Measurements from ENCODE around the gene MUC12.

DNA sequence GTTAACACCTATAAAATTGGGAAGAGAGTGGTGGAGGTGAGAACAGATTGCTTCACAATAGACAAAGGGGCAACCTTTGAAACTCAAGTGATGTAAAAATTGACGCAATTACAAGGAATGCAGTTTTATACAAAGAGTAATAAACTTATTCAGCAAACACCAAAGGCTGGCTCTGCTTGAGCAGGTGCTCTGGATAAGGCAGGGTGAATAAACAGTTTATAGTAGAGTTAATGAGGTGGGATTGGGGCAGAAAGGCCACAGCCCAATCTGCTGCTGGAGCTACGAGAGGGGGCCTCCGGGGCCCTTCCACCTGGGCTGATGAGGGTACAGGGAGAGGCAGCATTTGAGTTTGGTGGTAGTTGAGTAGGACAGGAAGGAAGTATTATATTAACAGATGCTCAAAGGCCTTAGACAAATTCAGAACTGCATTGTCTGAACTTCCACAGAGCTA, 6.0 kb downstream of the MUC12 start:
- TF ChIP-seq, protein P1, sequence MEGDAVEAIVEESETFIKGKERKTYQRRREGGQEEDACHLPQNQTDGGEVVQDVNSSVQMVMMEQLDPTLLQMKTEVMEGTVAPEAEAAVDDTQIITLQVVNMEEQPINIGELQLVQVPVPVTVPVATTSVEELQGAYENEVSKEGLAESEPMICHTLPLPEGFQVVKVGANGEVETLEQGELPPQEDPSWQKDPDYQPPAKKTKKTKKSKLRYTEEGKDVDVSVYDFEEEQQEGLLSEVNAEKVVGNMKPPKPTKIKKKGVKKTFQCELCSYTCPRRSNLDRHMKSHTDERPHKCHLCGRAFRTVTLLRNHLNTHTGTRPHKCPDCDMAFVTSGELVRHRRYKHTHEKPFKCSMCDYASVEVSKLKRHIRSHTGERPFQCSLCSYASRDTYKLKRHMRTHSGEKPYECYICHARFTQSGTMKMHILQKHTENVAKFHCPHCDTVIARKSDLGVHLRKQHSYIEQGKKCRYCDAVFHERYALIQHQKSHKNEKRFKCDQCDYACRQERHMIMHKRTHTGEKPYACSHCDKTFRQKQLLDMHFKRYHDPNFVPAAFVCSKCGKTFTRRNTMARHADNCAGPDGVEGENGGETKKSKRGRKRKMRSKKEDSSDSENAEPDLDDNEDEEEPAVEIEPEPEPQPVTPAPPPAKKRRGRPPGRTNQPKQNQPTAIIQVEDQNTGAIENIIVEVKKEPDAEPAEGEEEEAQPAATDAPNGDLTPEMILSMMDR (IDR thresholded peaks at IDR 0.05) = no peak
- TF ChIP-seq POLR2A (IDR thresholded peaks at IDR 0.05) = no peak

Data from heart left ventricle (tissue), 13 donors.